DND-41 (cell line): ENCODE results near the gene C1orf74.

Experiments used
- ATAC-seq: fragments of 200-7000 bp; cut with Tn5 transposase; 3 replicates; pipeline ENCODE4 v1.9.1; 2021; ENCODE audit warnings: low read depth; ENCODE audit not compliant: insufficient read depth
- DNase-seq: peaks from one replicate; pipeline ENCODE4 v3.0.0-alpha.2; 2020
- H2AFZ ChIP-seq: 2 replicates; pipeline ENCODE4 v1.6.0; 2012; ENCODE audit warnings: low read depth, low read length
- H3K27ac ChIP-seq: 2 replicates; pipeline ENCODE4 v1.5.1; 2012; ENCODE audit warnings: low read length, inconsistent platforms
- H3K27me3 ChIP-seq: fragments of 200-600 bp; sonication (generic); 2 replicates; pipeline ENCODE4 v1.6.0; 2012; ENCODE audit warnings: low read length, mild to moderate bottlenecking, inconsistent platforms; ENCODE audit not compliant: insufficient read depth, poor library complexity
- H3K36me3 ChIP-seq: 2 replicates; pipeline ENCODE4 v1.5.1; 2012; ENCODE audit warnings: low read length, inconsistent platforms; ENCODE audit not compliant: insufficient read depth
- H3K4me1 ChIP-seq: 2 replicates; pipeline ENCODE4 v1.5.1; 2012; ENCODE audit warnings: mild to moderate bottlenecking, low read length; ENCODE audit not compliant: insufficient read depth
- H3K4me2 ChIP-seq: 2 replicates; pipeline ENCODE4 v1.6.0; 2012; ENCODE audit warnings: mild to moderate bottlenecking, moderate library complexity, low read length, inconsistent platforms; ENCODE audit not compliant: insufficient read depth
- H3K4me3 ChIP-seq, 2 experiments: fragments of 200-600 bp in 1 of 2; shearing (Covaris generic) in 1 of 2; 2 replicates each; pipeline ENCODE4 v1.5.1; 2012 to 2016; ENCODE audit warnings: inconsistent platforms in 2 of 2, low read length in 2 of 2, mild to moderate bottlenecking in 2 of 2, low read depth in 1 of 2, moderate library complexity in 1 of 2
- H3K79me2 ChIP-seq: 2 replicates; pipeline ENCODE4 v1.6.0; 2012; ENCODE audit warnings: low read length, inconsistent platforms; ENCODE audit not compliant: insufficient read depth
- H3K9ac ChIP-seq: 2 replicates; pipeline ENCODE4 v1.6.0; 2012; ENCODE audit warnings: low read depth, mild to moderate bottlenecking, inconsistent platforms, low read length, moderate library complexity
- H3K9me3 ChIP-seq: 2 replicates; pipeline ENCODE4 v1.5.1; 2012; ENCODE audit warnings: low read length, moderate library complexity, mild to moderate bottlenecking, inconsistent platforms; ENCODE audit not compliant: insufficient read depth, severe bottlenecking
- H4K20me1 ChIP-seq: 2 replicates; pipeline ENCODE4 v1.6.0; 2012; ENCODE audit warnings: low read length; ENCODE audit not compliant: insufficient read depth
- EZH2 ChIP-seq: IDR thresholded peaks from 3 replicates; pipeline ENCODE4 v1.6.1; 2012; ENCODE audit warnings: borderline replicate concordance, low read depth, mild to moderate bottlenecking, moderate library complexity, low read length, inconsistent platforms; ENCODE audit not compliant: severe bottlenecking
- TF ChIP-seq, protein P1 (sequence below): IDR thresholded peaks from 2 replicates; pipeline ENCODE4 v1.5.1; 2012; ENCODE audit warnings: borderline replicate concordance, low read length, moderate library complexity, mild to moderate bottlenecking; ENCODE audit not compliant: poor library complexity, severe bottlenecking; ENCODE audit errors: extremely low read depth

The C1orf74 gene

DNA sequence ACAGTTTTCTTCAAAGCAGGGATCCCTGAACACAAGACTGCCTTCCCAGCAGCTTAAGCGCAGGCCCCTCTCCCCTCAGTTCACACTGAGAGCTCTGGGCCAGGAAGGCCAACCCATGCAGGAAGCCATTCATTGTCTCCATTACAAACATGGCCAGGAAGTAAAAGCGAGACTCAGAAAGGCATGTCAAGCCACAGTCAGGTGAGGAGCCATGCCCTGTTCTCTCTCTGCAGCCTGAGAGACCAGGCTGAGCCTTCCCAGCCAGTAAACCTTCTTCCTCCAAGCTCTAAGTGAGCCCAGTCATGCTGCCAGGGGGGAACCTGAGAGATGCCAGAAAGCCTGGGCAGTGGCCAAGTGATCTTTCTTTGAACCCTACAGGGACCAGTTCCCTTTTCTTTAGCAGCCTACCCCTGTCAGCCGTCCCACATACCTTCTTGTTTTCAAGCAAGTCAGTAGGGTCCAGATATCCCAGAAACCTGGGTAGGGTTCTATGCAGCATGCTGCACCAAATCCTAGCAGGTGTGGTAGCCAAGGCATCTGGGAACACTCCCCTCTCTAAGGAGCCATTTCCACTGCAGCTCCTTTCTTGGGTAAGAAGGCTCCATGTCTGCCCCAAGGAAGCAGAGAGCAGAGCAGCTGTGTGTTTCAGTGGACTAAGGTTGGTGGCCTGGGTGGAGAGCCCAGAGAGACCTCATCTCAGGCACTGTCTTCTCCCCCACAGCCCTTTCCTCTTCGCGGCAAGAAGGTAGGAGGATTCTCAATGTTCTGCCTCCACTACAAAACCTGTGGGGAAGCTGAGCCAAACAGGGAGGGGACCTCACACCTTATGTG lies 27.5 kb downstream of the C1orf74 start:
- peak; percentile 51 for ATAC-seq
- H3K36me3 ChIP-seq: peaks cover 37% of the 10 kb centered on the region
- no peaks in the 10 kb centered on the region for H4K20me1 ChIP-seq
- peak overlapping the region; percentile 69 for H3K9ac ChIP-seq
- H3K4me1 ChIP-seq: peaks cover 41% of the 10 kb centered on the region
- peak overlapping the region; percentile 96 for H3K27ac ChIP-seq
- H3K9me3 ChIP-seq: no peaks in the 10 kb centered on the region
- DNase-seq: peak; percentile 58
- peak overlapping the region; percentile 79 for H2AFZ ChIP-seq
- H3K27me3 ChIP-seq: no peaks in the 10 kb centered on the region
- TF ChIP-seq, protein P1, sequence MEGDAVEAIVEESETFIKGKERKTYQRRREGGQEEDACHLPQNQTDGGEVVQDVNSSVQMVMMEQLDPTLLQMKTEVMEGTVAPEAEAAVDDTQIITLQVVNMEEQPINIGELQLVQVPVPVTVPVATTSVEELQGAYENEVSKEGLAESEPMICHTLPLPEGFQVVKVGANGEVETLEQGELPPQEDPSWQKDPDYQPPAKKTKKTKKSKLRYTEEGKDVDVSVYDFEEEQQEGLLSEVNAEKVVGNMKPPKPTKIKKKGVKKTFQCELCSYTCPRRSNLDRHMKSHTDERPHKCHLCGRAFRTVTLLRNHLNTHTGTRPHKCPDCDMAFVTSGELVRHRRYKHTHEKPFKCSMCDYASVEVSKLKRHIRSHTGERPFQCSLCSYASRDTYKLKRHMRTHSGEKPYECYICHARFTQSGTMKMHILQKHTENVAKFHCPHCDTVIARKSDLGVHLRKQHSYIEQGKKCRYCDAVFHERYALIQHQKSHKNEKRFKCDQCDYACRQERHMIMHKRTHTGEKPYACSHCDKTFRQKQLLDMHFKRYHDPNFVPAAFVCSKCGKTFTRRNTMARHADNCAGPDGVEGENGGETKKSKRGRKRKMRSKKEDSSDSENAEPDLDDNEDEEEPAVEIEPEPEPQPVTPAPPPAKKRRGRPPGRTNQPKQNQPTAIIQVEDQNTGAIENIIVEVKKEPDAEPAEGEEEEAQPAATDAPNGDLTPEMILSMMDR: no peak
- no peak for TF ChIP-seq EZH2
- H3K4me3 ChIP-seq: peak overlapping the region; percentile 27 to 65
- peak overlapping the region; percentile 84 for H3K4me2 ChIP-seq
- H3K79me2 ChIP-seq: peaks cover 30% of the 10 kb centered on the region

DNA sequence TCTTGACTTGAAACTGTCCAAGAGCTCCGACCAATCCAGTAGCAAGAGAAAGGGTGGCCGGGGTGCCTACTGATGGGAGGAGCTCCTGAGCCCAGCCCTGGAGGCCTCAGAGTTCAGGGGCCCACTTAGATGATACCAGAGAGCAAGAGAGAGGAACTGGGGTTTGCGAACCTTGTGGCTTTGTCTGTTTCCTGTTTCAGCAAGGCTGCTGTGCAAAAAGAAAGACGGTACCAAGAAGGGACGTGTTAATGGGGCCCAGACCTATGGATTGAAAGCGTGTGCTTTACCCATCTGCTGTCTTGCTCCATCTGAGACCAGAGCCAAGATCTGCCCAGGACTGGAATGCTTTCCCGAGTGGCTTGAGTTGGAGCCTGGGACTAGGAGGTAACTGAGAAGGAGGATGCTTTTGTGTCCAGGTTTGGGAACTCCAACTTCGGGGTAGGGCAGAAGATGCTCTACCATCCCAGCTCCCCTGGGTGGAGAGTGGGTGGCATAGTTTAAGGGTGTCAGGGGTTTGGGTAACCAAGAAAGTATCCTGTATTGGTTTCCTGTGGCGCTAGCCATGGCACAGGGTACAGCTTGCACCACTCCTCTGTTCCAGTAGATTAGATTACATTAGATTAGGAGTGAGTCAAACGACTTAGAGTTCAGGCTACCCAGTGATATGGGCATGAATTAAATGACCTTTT lies 28.3 kb downstream of the C1orf74 start, which contains the start of gene TRAF3IP3:
TSS of gene TRAF3IP3 (plus strand) at position 128 of the 689 bp plus-strand sequence. CDS start 3,987 bp downstream, outside the sequence.
- Histone ChIP-seq H2AFZ (peak within 1 kb of the TSS; percentile 79), H3K4me1 (peaks cover 41% of the 10 kb centered on the region), H4K20me1 (no peaks in the 10 kb centered on the region), H3K27ac (peak within 1 kb of the TSS; percentile 96), H3K9me3 (no peaks in the 10 kb centered on the region), H3K36me3 (peaks cover 30% of the 10 kb centered on the region), H3K27me3 (no peaks in the 10 kb centered on the region), H3K79me2 (peaks cover 30% of the 10 kb centered on the region), H3K4me3 (peak within 1 kb of the TSS; percentile 27 to 65), H3K4me2 (peak within 1 kb of the TSS; percentile 84), H3K9ac (peak within 1 kb of the TSS; percentile 69)
- ATAC-seq (peak; percentile 96), DNase-seq (peak; percentile 89)
- TF ChIP-seq, protein P1: no peak
- TF ChIP-seq EZH2: no peak

DNA sequence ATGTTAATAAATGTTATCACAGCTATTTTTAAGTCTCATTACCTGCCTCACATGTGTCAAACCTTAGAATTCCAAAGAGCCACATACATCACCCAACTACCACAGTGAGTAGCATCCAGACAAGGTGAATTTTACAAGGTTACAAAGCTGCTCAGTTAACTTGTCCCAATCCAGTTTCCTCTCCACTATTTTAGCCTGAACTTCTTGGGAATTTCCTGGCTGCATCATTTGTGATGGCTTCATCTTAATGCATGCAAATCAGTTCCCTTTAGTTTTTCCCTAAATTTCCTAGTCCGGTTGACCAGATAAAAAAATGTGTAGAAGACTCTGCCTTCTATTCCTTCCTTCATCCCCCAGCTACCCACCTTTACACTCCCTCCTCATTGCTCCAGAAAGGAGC lies 29.1 kb downstream of the C1orf74 start:
- Histone ChIP-seq H3K4me3 (peak overlapping the region in 1 of 2 experiments; percentile 65; a peak in 2 of 4 replicates), H3K36me3 (peaks cover 25% of the 10 kb centered on the region), H3K4me2 (peak overlapping the region; percentile 84), H3K27ac (peak overlapping the region; percentile 96), H3K9me3 (no peaks in the 10 kb centered on the region), H3K9ac (peak overlapping the region; percentile 69), H3K79me2 (peaks cover 30% of the 10 kb centered on the region), H4K20me1 (no peaks in the 10 kb centered on the region), H3K4me1 (peaks cover 41% of the 10 kb centered on the region), H2AFZ (peak overlapping the region; percentile 79), H3K27me3 (no peaks in the 10 kb centered on the region)
- TF ChIP-seq EZH2: no peak
- TF ChIP-seq, protein P1: no peak
- no peak for DNase-seq
- no peak for ATAC-seq
